DMS53 (cell line): ENCODE results near the gene FLG2.
"Not testable (repeated sequence)": the region's sequence is repeated elsewhere in the genome, so short reads cannot be mapped to it uniquely, and the experiment has no call there.

Experiments used
- DNase-seq: peaks from one replicate; lab custom pipeline; 2025; lab: John Stamatoyannopoulos, UW

The FLG2 gene

DNA sequence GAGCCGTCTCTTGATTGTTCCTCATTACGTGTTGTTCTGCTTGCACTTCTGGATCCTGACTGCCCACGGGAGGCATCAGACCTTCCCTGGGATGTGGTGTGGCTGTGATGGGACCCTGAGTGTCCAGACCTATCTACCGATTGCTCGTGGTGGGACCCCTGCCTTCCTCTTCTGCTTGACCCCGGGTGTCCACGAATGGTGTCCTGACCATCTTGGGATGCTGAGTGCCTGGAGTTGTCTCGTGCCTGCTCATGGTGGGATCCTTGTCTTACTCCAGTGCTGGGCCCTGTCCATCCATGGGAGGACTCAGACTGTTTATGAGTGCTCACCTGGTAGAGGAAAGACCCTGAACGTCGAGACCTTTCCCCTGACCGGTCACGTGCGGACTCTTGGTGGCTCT lies 47.6 kb downstream of the FLG2 start:
- DNase-seq: not testable (repeated sequence)

DNA sequence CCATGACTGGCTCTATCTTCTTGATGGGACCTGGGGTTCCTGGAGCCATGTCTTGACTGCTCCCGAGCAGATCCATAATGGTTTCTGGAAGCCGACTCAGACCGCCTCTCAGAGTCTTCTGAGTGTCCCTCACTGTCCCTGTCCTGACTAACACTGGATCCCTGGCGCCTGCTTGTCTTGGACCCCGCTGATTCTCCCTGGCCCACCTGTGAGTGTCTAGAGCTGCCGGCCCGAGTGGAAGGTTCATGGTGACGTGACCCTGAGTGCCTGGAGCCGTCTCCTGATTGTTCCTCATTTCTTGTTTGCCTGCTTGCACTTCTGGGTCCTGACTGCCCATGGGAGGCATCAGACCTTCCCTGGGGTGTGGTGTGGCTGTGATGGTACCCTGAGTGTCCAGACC lies 49.9 kb downstream of the FLG2 start:
- DNase-seq: no peak

DNA sequence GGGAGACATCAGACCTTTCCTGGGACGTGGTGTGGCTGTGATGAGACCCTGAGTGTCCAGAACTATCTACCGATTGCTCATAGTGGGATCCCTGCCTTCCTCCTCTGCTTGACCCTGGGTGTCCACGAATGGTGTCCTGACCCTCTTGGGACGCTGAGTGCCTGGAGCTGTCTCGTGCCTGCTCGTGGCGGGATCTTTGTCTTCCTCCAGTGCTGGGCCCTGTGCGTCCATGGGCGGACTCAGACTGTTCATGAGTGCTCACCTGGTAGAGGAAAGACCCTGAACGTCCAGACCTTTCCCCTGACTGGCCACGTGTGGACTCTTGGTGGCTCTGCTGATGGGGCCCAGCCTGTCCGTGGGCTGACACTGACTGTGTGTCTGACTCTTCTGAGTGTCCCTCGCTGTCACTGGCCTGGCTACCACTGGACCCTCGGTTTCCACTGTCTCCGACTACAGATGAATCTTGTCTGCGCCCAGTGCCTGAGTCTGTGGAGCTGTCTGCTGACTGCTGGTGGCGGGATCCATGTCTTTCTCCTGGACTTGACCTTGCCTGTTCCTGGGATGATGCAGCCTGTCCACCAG lies 50.4 kb downstream of the FLG2 start:
- not testable (repeated sequence) for DNase-seq

DNA sequence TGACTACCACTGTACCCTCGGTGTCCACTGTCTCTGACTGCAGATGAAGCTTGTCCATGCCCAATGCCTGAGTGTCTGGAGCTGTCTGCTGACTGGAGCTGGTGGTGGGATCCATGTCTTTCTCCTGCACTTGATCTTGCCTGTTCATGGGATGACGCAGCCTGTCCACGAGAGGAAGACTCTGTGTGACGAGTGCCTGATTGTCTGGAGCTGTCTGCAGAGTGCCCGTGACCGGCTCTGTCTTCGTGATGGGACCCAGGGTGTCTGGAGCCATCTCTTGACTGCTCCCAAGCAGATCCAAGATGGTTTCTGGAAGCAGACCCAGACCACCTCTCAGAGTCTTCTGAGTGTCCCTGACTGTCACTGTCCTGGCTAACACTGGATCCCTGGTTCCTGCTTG lies 51.0 kb downstream of the FLG2 start:
- not testable (repeated sequence) for DNase-seq

DNA sequence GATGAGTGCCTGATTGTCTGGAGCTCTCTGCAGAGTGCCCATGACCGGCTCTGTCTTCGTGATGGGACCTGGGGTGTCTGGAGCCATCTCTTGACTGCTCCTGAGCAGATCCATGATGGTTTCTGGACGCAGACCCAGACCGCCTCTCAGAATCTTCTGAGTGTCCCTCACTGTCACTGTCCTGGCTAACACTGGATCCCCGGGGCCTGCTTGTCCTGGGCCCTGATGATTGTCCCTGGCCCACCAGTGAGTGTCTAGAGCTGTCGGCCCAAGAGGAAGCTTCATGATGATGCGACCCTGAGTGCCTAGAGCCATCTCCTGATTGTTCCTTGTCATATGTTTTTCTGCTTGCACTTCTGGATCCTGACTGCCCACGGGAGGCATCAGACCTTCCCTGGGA lies 51.8 kb downstream of the FLG2 start:
- not testable (repeated sequence) for DNase-seq

DNA sequence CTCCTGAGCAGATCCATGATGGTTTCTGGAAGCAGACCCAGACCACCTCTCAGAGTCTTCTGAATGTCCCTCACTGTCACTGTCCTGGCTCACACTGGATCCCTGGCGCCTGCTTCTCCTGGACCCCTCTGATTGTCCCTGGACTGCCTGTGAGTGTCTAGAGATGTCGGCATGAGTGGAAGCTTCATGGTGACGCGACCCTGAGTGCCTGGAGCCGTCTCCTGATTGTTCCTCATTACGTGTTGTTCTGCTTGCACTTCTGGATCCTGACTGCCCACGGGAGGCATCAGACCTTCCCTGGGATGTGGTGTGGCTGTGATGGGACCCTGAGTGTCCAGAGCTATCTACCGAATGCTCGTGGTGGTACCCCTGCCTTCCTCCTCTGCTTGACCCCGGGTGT lies 53.7 kb downstream of the FLG2 start:
- not testable (repeated sequence) for DNase-seq

DNA sequence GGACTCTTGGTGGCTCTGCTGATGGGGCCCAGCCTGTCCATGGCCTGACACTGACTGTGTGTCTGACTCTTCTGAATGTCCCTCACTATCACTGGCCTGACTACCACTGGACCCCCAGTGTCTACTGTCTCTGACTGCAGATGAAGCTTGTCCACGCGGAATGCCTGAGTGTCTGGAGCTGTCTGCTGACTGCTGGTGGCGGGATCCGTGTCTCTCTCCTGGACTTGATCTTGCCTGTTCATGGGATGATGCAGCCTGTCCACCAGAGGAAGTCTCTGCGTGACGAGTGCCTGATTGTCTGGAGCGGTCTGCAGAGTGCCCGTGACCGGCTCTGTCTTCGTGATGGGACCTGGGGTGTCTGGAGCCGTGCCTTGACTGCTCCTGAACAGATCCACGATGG lies 55.0 kb downstream of the FLG2 start:
- DNase-seq: not testable (repeated sequence)

DNA sequence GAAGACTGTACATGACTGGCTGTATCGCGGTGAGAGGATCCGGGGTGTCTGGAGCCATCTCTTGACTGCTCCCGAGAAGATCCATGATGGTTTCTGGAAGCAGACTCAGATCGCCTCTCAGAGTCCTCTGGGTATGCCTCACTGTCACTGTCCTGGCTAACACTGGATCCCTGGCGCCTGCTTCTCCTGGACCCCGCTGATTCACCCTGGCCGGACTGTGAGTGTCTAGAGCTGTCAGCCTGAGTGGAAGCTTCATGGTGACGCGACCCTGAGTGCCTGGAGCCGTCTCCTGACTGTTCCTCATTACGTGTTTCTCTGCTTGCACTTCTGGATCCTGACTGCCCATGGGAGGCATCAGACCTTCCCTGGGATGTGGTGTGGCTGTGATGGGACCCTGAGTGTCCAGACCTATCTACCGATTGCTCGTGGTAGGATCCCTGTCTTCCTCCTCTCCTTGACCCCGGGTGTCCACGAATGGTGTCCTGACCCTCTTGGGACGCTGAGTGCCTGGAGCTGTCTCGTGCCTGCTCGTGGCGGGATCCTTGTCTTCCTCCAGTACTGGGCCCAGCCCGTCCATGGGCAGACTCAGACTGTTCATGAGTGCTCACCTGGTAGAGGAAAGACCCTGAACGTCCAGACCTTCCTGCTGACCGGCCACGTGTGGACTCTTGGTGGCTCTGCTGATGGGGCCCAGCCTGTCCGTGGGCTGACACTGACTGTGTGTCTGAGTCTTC lies 56.5 kb downstream of the FLG2 start:
- DNase-seq: not testable (repeated sequence)
